DND-41 (cell line): ENCODE results near the gene DDX23.

Source experiments
- ATAC-seq: fragments of 200-7000 bp; cut with Tn5 transposase; 3 replicates; pipeline ENCODE4 v1.9.1; 2021; ENCODE audit warnings: low read depth; ENCODE audit not compliant: insufficient read depth
- DNase-seq: peaks from one replicate; pipeline ENCODE4 v3.0.0-alpha.2; 2020
- H2AFZ ChIP-seq: 2 replicates; pipeline ENCODE4 v1.6.0; 2012; ENCODE audit warnings: low read depth, low read length
- H3K27ac ChIP-seq: 2 replicates; pipeline ENCODE4 v1.5.1; 2012; ENCODE audit warnings: low read length, inconsistent platforms
- H3K27me3 ChIP-seq: fragments of 200-600 bp; sonication (generic); 2 replicates; pipeline ENCODE4 v1.6.0; 2012; ENCODE audit warnings: low read length, mild to moderate bottlenecking, inconsistent platforms; ENCODE audit not compliant: insufficient read depth, poor library complexity
- H3K36me3 ChIP-seq: 2 replicates; pipeline ENCODE4 v1.5.1; 2012; ENCODE audit warnings: low read length, inconsistent platforms; ENCODE audit not compliant: insufficient read depth
- H3K4me1 ChIP-seq: 2 replicates; pipeline ENCODE4 v1.5.1; 2012; ENCODE audit warnings: mild to moderate bottlenecking, low read length; ENCODE audit not compliant: insufficient read depth
- H3K4me2 ChIP-seq: 2 replicates; pipeline ENCODE4 v1.6.0; 2012; ENCODE audit warnings: mild to moderate bottlenecking, moderate library complexity, low read length, inconsistent platforms; ENCODE audit not compliant: insufficient read depth
- H3K4me3 ChIP-seq, 2 experiments: fragments of 200-600 bp in 1 of 2; shearing (Covaris generic) in 1 of 2; 2 replicates each; pipeline ENCODE4 v1.5.1; 2012 to 2016; ENCODE audit warnings: inconsistent platforms in 2 of 2, low read length in 2 of 2, mild to moderate bottlenecking in 2 of 2, low read depth in 1 of 2, moderate library complexity in 1 of 2
- H3K79me2 ChIP-seq: 2 replicates; pipeline ENCODE4 v1.6.0; 2012; ENCODE audit warnings: low read length, inconsistent platforms; ENCODE audit not compliant: insufficient read depth
- H3K9ac ChIP-seq: 2 replicates; pipeline ENCODE4 v1.6.0; 2012; ENCODE audit warnings: low read depth, mild to moderate bottlenecking, inconsistent platforms, low read length, moderate library complexity
- H3K9me3 ChIP-seq: 2 replicates; pipeline ENCODE4 v1.5.1; 2012; ENCODE audit warnings: low read length, moderate library complexity, mild to moderate bottlenecking, inconsistent platforms; ENCODE audit not compliant: insufficient read depth, severe bottlenecking
- H4K20me1 ChIP-seq: 2 replicates; pipeline ENCODE4 v1.6.0; 2012; ENCODE audit warnings: low read length; ENCODE audit not compliant: insufficient read depth
- CTCF ChIP-seq: IDR thresholded peaks from 2 replicates; pipeline ENCODE4 v1.5.1; 2012; ENCODE audit warnings: borderline replicate concordance, low read length, moderate library complexity, mild to moderate bottlenecking; ENCODE audit not compliant: poor library complexity, severe bottlenecking; ENCODE audit errors: extremely low read depth
- EZH2 ChIP-seq: IDR thresholded peaks from 3 replicates; pipeline ENCODE4 v1.6.1; 2012; ENCODE audit warnings: borderline replicate concordance, low read depth, mild to moderate bottlenecking, moderate library complexity, low read length, inconsistent platforms; ENCODE audit not compliant: severe bottlenecking

DDX23 gene

DNA sequence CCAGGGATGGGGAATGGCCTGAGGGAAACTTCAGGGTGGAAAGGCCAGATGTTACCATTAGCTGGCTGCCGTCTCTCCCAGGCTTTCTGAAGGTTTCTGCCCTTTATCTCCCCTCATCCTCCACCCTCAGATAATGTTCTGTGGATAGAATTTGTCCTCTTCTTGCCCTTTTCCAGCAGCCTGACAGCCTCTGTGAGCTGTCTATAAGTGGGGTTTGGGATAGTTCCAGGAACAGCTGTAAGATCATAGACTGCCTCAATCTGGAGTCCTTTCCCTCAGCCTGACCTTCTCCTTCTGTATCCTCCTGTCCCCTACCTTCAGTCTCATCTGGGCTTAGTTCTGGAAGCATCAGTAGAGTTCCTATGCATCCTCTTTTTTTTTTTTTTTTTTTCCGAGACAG, 16.5 kb upstream of the DDX23 start:
- no peaks in the 10 kb centered on the region for H3K36me3 ChIP-seq
- H3K9me3 ChIP-seq, result no peaks in the 10 kb centered on the region
- H3K27ac ChIP-seq, result no peak overlapping the region
- ATAC-seq (no peak), DNase-seq (no peak)
- TF ChIP-seq CTCF, result no peak
- no peak for TF ChIP-seq EZH2
- H3K4me1 ChIP-seq, result peaks cover 20% of the 10 kb centered on the region
- H3K4me3 ChIP-seq, result no peak overlapping the region
- no peaks in the 10 kb centered on the region for H4K20me1 ChIP-seq
- H3K27me3 ChIP-seq, result peaks cover 9% of the 10 kb centered on the region
- H3K4me2 ChIP-seq, result no peak overlapping the region
- no peak overlapping the region for H2AFZ ChIP-seq
- no peak overlapping the region for H3K9ac ChIP-seq
- H3K79me2 ChIP-seq, result no peaks in the 10 kb centered on the region

GRCh38 chr12:48866052-48866711, 14.2 kb upstream of the DDX23 start:
- no peak for DNase-seq
- peak; percentile 63 for ATAC-seq
- Histone ChIP-seq H3K36me3 (no peaks in the 10 kb centered on the region), H2AFZ (peak overlapping the region; percentile 68), H3K4me3 (peak overlapping the region; percentile 1 to 67; a peak in 3 of 4 replicates), H4K20me1 (no peaks in the 10 kb centered on the region), H3K4me2 (peak overlapping the region; percentile 86), H3K27me3 (peaks cover 9% of the 10 kb centered on the region), H3K79me2 (no peaks in the 10 kb centered on the region), H3K4me1 (peaks cover 20% of the 10 kb centered on the region), H3K9ac (peak overlapping the region; percentile 58), H3K27ac (peak overlapping the region; percentile 48), H3K9me3 (no peaks in the 10 kb centered on the region)
- TF ChIP-seq CTCF, result no peak
- TF ChIP-seq EZH2, result no peak

- Histone ChIP-seq H3K9me3 (no peaks in the 10 kb centered on the region), H3K27me3 (peaks cover 9% of the 10 kb centered on the region), H2AFZ (peak within 1 kb of the TSS; percentile 68), H3K4me3 (peak within 1 kb of the TSS; percentile 34 to 67; a peak in 3 of 4 replicates), H3K4me1 (peaks cover 20% of the 10 kb centered on the region), H3K36me3 (no peaks in the 10 kb centered on the region), H3K9ac (peak within 1 kb of the TSS; percentile 58), H3K27ac (peak within 1 kb of the TSS; percentile 48), H3K79me2 (no peaks in the 10 kb centered on the region), H4K20me1 (no peaks in the 10 kb centered on the region), H3K4me2 (peak within 1 kb of the TSS; percentile 86)
- ATAC-seq, result peak; percentile 99
- TF ChIP-seq CTCF, result peak; percentile 27
- peak; percentile 58 for TF ChIP-seq EZH2
- DNase-seq, result peak; percentile 93
Observed at GRCh38 chr12:48865281-48866051, 13.5 kb upstream of the DDX23 start, which contains the start of gene RND1. RND1 (minus strand) TSS chr12:48865870; CDS start chr12:48865767, 103 bp downstream.
